GM23338 (cell line): ENCODE data around the gene DNAJC11. TPM values are rescaled to one million over a fixed set of nuclear protein-coding genes. Genes with fewer than 3 reads are reported as not detected.

Experiments used
- ATAC-seq: fragments of 200-7000 bp; cut with Tn5 transposase; 3 replicates; pipeline ENCODE4 v1.9.1; 2020
- DNase-seq: peaks from one replicate; pipeline ENCODE4 v3.0.0-alpha.2; 2015; ENCODE audit warnings: low spot score
- H2AFZ ChIP-seq: fragments of 200-600 bp; sonication (generic); 2 replicates; pipeline ENCODE4 v1.8.0; 2016; ENCODE audit warnings: antibody characterized with exemption, mild to moderate bottlenecking, moderate library complexity
- H3F3A ChIP-seq: fragments of 200-600 bp; sonication (generic); replicated peaks from 2 replicates; pipeline ENCODE4 v1.8.0; 2017; ENCODE audit warnings: antibody characterized with exemption, mixed run types, low read depth
- H3K27ac ChIP-seq: fragments of 200-600 bp; sonication (generic); 2 replicates; pipeline ENCODE4 v1.6.1; 2016; ENCODE audit warnings: low read depth
- H3K27me3 ChIP-seq: fragments of 200-600 bp; sonication (generic); 2 replicates; pipeline ENCODE4 v1.8.0; 2016; ENCODE audit warnings: mild to moderate bottlenecking, mixed run types, moderate library complexity; ENCODE audit not compliant: insufficient read depth
- H3K36me3 ChIP-seq: fragments of 200-600 bp; sonication (generic); 2 replicates; pipeline ENCODE4 v1.8.0; 2016; ENCODE audit warnings: mild to moderate bottlenecking; ENCODE audit not compliant: insufficient read depth
- H3K4me1 ChIP-seq: fragments of 200-600 bp; sonication (generic); 2 replicates; pipeline ENCODE4 v1.8.0; 2016; ENCODE audit warnings: mild to moderate bottlenecking, moderate library complexity; ENCODE audit not compliant: insufficient read depth
- H3K4me2 ChIP-seq: fragments of 200-600 bp; sonication (generic); 2 replicates; pipeline ENCODE4 v1.7.1; 2017; ENCODE audit warnings: mixed run types
- H3K4me3 ChIP-seq: fragments of 200-600 bp; sonication (generic); 2 replicates; pipeline ENCODE4 v1.6.1; 2016; ENCODE audit warnings: mixed run types
- H3K79me2 ChIP-seq: fragments of 200-600 bp; sonication (generic); replicated peaks from 2 replicates; pipeline ENCODE4 v1.8.0; 2017; ENCODE audit warnings: mild to moderate bottlenecking; ENCODE audit not compliant: insufficient read depth
- H3K9me2 ChIP-seq: fragments of 200-600 bp; sonication (generic); 2 replicates; pipeline ENCODE4 v1.8.0; 2017; ENCODE audit not compliant: insufficient read depth
- H4K20me1 ChIP-seq: fragments of 200-600 bp; sonication (generic); replicated peaks from 2 replicates; pipeline ENCODE4 v1.8.0; 2017; ENCODE audit warnings: mild to moderate bottlenecking; ENCODE audit not compliant: insufficient read depth
- H3K27ac Mint-ChIP-seq: 2 replicates; pipeline ENCODE4 v1.8.0; 2020; ENCODE audit warnings: inconsistent platforms, mild to moderate bottlenecking, moderate library complexity, mixed read lengths
- H3K27me3 Mint-ChIP-seq: 3 replicates; pipeline ENCODE4 v1.8.0; 2022; ENCODE audit warnings: low read depth, mild to moderate bottlenecking, moderate library complexity, mixed read lengths, inconsistent platforms; ENCODE audit not compliant: insufficient read depth, poor library complexity
- H3K36me3 Mint-ChIP-seq: 3 replicates; pipeline ENCODE4 v1.8.0; 2021; ENCODE audit warnings: low read depth, mild to moderate bottlenecking, inconsistent platforms, moderate library complexity, mixed read lengths
- H3K4me1 Mint-ChIP-seq: 3 replicates; pipeline ENCODE4 v1.8.0; 2020; ENCODE audit warnings: mild to moderate bottlenecking, inconsistent platforms, mixed read lengths
- H3K4me3 Mint-ChIP-seq: 3 replicates; pipeline ENCODE4 v1.8.0; 2021; ENCODE audit warnings: moderate library complexity, mild to moderate bottlenecking, inconsistent platforms, mixed read lengths
- H3K9me3 Mint-ChIP-seq: 3 replicates; pipeline ENCODE4 v1.8.0; 2020; ENCODE audit warnings: moderate library complexity, mild to moderate bottlenecking, inconsistent platforms, mixed read lengths
- CREB1 ChIP-seq: fragments of 250-450 bp; sonication (Bioruptor Pico); IDR thresholded peaks from 2 replicates; pipeline ENCODE4 v1.5.0; 2020; ENCODE audit warnings: low read depth, mild to moderate bottlenecking, moderate library complexity
- JUNB ChIP-seq: IDR thresholded peaks from one replicate; pipeline ENCODE4 v1.6.1; 2016; ENCODE audit warnings: antibody characterized with exemption; ENCODE audit not compliant: unreplicated experiment
- NANOG ChIP-seq: IDR thresholded peaks from 2 replicates; pipeline ENCODE4 v1.6.1; 2016; ENCODE audit warnings: antibody characterized with exemption, borderline replicate concordance
- POLR2AphosphoS5 ChIP-seq: IDR thresholded peaks from 2 replicates; pipeline ENCODE4 v1.6.1; 2016; ENCODE audit warnings: antibody characterized with exemption, low read depth
- STAT1 ChIP-seq: IDR thresholded peaks from one replicate; pipeline ENCODE4 v1.6.1; 2016; ENCODE audit warnings: antibody characterized with exemption; ENCODE audit not compliant: unreplicated experiment
- ZNF114 ChIP-seq: fragments of 250-450 bp; sonication (Bioruptor Pico); IDR thresholded peaks from 2 replicates; pipeline ENCODE4 v1.5.0; 2020; ENCODE audit warnings: mild to moderate bottlenecking, moderate library complexity
- ZNF331 ChIP-seq: fragments of 250-450 bp; sonication (Bioruptor Pico); IDR thresholded peaks from 2 replicates; pipeline ENCODE4 v1.5.0; 2020; ENCODE audit warnings: low read depth, mild to moderate bottlenecking, moderate library complexity
- polyA plus RNA-seq: library from polyadenylated mRNA; unstranded; fragments of >200 nt; fragmentation: Nextera tagmentation; extraction: Ambion mirVana; gene quantifications from 2 replicates; pipeline ENCODE4 v1.2.1, GENCODE V29; 2016
- total RNA-seq: library from RNA; depleted of rRNA; stranded (reverse); fragments of >200 nt; shearing (Covaris generic); gene quantifications from 2 replicates; pipeline ENCODE4 v1.2.3, GENCODE V29; 2014
- TF ChIP-seq, protein P1 (sequence below): IDR thresholded peaks from one replicate; pipeline ENCODE4 v1.6.1; 2018; ENCODE audit warnings: antibody characterized with exemption; ENCODE audit not compliant: unreplicated experiment
- TF ChIP-seq, protein P2 (sequence below): IDR thresholded peaks from 2 replicates; pipeline ENCODE4 v1.6.1; 2016; ENCODE audit warnings: antibody characterized with exemption
- TF ChIP-seq, protein P3 (sequence below), 2 experiments: fragments of 200-600 bp in 1 of 2; sonication (generic) in 1 of 2; conservative IDR thresholded peaks; 2 replicates each; pipeline versions ENCODE4 v1.5.1 to v1.6.1; 2016 to 2017; ENCODE audit warnings: antibody characterized with exemption in 2 of 2, low read depth in 2 of 2, mild to moderate bottlenecking in 2 of 2, moderate library complexity in 1 of 2

DNAJC11 gene
- total and polyA plus RNA-seq, 2 experiments from 2014 or later: 48.4 to 67.2 TPM

DNA sequence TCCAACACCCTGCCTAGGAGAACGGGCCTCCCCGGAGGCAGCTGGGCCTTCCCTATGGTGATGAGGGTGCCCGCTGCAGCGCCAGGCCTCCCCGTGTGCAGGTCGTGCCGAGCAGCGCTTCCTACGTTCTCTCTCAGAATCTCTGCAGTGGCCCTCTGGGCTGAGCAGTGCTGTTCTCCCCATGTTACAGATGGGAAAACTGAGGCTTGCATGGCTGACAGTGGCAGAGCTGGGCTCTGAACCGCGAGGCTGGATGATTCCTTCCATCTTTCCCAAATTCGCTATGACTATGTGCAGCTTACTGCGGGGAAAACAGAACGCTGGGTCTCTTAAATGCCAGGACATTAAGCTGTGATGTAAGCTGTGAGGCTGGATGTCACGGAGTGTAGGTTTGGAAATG, 107.8 kb downstream of the DNAJC11 start (continued):
- TF ChIP-seq, protein P1, sequence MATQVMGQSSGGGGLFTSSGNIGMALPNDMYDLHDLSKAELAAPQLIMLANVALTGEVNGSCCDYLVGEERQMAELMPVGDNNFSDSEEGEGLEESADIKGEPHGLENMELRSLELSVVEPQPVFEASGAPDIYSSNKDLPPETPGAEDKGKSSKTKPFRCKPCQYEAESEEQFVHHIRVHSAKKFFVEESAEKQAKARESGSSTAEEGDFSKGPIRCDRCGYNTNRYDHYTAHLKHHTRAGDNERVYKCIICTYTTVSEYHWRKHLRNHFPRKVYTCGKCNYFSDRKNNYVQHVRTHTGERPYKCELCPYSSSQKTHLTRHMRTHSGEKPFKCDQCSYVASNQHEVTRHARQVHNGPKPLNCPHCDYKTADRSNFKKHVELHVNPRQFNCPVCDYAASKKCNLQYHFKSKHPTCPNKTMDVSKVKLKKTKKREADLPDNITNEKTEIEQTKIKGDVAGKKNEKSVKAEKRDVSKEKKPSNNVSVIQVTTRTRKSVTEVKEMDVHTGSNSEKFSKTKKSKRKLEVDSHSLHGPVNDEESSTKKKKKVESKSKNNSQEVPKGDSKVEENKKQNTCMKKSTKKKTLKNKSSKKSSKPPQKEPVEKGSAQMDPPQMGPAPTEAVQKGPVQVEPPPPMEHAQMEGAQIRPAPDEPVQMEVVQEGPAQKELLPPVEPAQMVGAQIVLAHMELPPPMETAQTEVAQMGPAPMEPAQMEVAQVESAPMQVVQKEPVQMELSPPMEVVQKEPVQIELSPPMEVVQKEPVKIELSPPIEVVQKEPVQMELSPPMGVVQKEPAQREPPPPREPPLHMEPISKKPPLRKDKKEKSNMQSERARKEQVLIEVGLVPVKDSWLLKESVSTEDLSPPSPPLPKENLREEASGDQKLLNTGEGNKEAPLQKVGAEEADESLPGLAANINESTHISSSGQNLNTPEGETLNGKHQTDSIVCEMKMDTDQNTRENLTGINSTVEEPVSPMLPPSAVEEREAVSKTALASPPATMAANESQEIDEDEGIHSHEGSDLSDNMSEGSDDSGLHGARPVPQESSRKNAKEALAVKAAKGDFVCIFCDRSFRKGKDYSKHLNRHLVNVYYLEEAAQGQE: no peak
- TF ChIP-seq, protein P2, sequence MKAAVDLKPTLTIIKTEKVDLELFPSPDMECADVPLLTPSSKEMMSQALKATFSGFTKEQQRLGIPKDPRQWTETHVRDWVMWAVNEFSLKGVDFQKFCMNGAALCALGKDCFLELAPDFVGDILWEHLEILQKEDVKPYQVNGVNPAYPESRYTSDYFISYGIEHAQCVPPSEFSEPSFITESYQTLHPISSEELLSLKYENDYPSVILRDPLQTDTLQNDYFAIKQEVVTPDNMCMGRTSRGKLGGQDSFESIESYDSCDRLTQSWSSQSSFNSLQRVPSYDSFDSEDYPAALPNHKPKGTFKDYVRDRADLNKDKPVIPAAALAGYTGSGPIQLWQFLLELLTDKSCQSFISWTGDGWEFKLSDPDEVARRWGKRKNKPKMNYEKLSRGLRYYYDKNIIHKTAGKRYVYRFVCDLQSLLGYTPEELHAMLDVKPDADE: no peak
- TF ChIP-seq ZNF331 (CRISPR knock-in tag): no peak
- no peak for TF ChIP-seq ZNF114 (CRISPR knock-in tag)
- no peak for TF ChIP-seq STAT1

DNA sequence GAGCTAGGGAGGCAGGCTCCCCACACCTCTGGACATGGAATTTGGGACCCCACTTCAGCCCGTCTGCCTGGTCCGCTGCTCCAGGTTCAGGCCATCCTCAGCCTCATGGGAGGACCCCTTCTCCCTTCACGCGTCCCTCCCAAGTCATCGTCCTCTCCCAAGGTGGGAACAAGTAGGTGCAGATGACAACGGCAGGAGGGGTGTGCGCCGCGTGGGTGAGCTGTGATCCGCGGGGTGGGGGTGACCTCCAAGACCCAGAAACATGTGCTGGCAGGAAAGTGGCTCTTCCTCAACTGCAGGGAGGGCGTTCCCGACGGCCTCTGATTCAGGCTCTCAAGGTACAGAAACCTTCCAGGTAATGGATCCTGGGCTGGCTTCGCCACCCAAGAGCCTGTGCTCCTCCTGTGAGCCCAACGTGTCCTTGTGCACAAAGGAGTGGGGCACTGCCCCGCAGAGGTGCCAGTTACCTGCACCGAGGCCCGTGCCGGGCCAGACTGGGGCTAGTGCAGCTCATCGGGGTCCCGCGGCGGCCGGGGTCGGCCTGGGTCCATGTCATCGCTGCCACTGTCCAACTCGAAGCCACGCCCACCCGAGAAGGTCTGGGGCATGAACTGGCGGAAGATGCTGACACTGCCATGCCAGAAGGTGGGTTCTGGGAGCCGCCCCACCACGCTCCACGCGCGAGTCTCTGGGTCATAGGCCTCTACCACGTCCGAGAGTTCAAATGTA, 108.6 kb downstream of the DNAJC11 start:
- Mint-ChIP-seq H3K27ac (no peak overlapping the region), H3K9me3 (no peaks in the 10 kb centered on the region), H3K4me1 (no peaks in the 10 kb centered on the region), H3K4me3 (no peak overlapping the region), H3K36me3 (peaks cover 58% of the 10 kb centered on the region), H3K27me3 (peaks cover 14% of the 10 kb centered on the region)
- Histone ChIP-seq H3K4me2 (no peak overlapping the region), H3K79me2 (peaks cover 18% of the 10 kb centered on the region), H3K27me3 (no peaks in the 10 kb centered on the region), H3K4me3 (no peak overlapping the region), H3K9me2 (no peaks in the 10 kb centered on the region), H3K36me3 (peaks cover 9% of the 10 kb centered on the region), H3F3A (peaks cover 14% of the 10 kb centered on the region; the same call in 1 of the 2 replicates), H4K20me1 (peaks cover 40% of the 10 kb centered on the region; the same call in 1 of the 2 replicates), H3K27ac (no peak overlapping the region), H2AFZ (no peak overlapping the region), H3K4me1 (no peaks in the 10 kb centered on the region)
- ATAC-seq: no peak
- DNase-seq: no peak
- TF ChIP-seq, protein P1: no peak
- TF ChIP-seq ZNF331 (CRISPR knock-in tag) (no peak), POLR2AphosphoS5 (no peak), CREB1 (CRISPR knock-in tag) (no peak), NANOG (no peak), STAT1 (no peak), JUNB (no peak)
- TF ChIP-seq, protein P3, sequence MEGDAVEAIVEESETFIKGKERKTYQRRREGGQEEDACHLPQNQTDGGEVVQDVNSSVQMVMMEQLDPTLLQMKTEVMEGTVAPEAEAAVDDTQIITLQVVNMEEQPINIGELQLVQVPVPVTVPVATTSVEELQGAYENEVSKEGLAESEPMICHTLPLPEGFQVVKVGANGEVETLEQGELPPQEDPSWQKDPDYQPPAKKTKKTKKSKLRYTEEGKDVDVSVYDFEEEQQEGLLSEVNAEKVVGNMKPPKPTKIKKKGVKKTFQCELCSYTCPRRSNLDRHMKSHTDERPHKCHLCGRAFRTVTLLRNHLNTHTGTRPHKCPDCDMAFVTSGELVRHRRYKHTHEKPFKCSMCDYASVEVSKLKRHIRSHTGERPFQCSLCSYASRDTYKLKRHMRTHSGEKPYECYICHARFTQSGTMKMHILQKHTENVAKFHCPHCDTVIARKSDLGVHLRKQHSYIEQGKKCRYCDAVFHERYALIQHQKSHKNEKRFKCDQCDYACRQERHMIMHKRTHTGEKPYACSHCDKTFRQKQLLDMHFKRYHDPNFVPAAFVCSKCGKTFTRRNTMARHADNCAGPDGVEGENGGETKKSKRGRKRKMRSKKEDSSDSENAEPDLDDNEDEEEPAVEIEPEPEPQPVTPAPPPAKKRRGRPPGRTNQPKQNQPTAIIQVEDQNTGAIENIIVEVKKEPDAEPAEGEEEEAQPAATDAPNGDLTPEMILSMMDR (conservative IDR thresholded peaks at IDR 0.05; ENCODE audit: low read depth in 2 of 2): no peak
- TF ChIP-seq, protein P2: no peak
